Subcutaneous adipose tissue (tissue), 4 donors: Measurements from ENCODE around the gene GRIK2. TPM values are rescaled to one million over a fixed set of nuclear protein-coding genes. Genes with fewer than 3 reads are reported as not detected.

ENCODE experiments used
- CTCF ChIP-seq: fragments of 450-650 bp; IDR thresholded peaks from one replicate; pipeline ENCODE4 v1.5.1; 2016; ENCODE audit warnings: low read depth, mild to moderate bottlenecking, control low read depth, antibody characterized with exemption, moderate library complexity
- total RNA-seq, 4 donors: library from RNA; depleted of rRNA; stranded (reverse); fragments of >200 nt; gene quantifications; one replicate each; pipeline ENCODE4 v1.1.0, GENCODE V29; 2016

GRIK2 gene
- total RNA-seq, 4 donors from 2014 or later: 0.19 to 1.5 (median 0.81) TPM

- no peak for TF ChIP-seq CTCF
Observed at GRCh38 chr6:101585501-101585900, 192.0 kb downstream of the GRIK2 start.

- TF ChIP-seq CTCF: no peak
Observed at GRCh38 chr6:101588343-101588742, 194.8 kb downstream of the GRIK2 start.

- no peak for TF ChIP-seq CTCF
Observed at GRCh38 chr6:101595276-101595675, 201.8 kb downstream of the GRIK2 start.

GRCh38 chr6:101597693-101598092 is 204.2 kb downstream of the GRIK2 start:
- TF ChIP-seq CTCF: no peak

- no peak for TF ChIP-seq CTCF
Observed at GRCh38 chr6:101605426-101605825, 211.9 kb downstream of the GRIK2 start.

- no peak for TF ChIP-seq CTCF
Observed at GRCh38 chr6:101605874-101606273, 212.4 kb downstream of the GRIK2 start.

GRCh38 chr6:101607111-101607690 is 213.7 kb downstream of the GRIK2 start:
- TF ChIP-seq CTCF: no peak

GRCh38 chr6:101608703-101609102 is 215.2 kb downstream of the GRIK2 start:
- no peak for TF ChIP-seq CTCF
